CD4-positive, alpha-beta T cell (primary cell): ENCODE data around the gene AKAP12. TPM values are rescaled to one million over a fixed set of nuclear protein-coding genes. Genes with fewer than 3 reads are reported as not detected.

Source experiments
- ATAC-seq: fragments of 200-7000 bp; cut with Tn5 transposase; one replicate; pipeline ENCODE4 v1.10.0; 2022; ENCODE audit warnings: mild to moderate bottlenecking; ENCODE audit not compliant: poor library complexity
- CTCF ChIA-PET: fragments of 350-600 bp; sonication (Branson Sonifier 250); formaldehyde crosslinking; loops from one replicate; lab custom pipeline; 2021; ENCODE audit warnings: antibody characterized with exemption, inconsistent platforms; lab: Charles Lee
- POLR2A ChIA-PET: fragments of 350-600 bp; sonication (Branson Sonifier 250); formaldehyde crosslinking; loops from one replicate; lab custom pipeline; 2021; ENCODE audit warnings: antibody characterized with exemption, inconsistent platforms; lab: Charles Lee
- DNase-seq, 14 experiments: peaks; one replicate each; pipeline ENCODE4 v3.0.0-alpha.2; 2013 to 2020; ENCODE audit warnings: mixed read lengths in 2 of 14
- H3K27ac ChIP-seq, 2 donors: one replicate each; pipeline versions ENCODE4 v1.5.1 to v1.7.0; 2013; ENCODE audit warnings: low read length in 2 of 2, low read depth in 1 of 2, mild to moderate bottlenecking in 1 of 2
- H3K27me3 ChIP-seq, 2 experiments: 1 replicate in 1 of 2; 2 replicates in 1 of 2; pipeline versions ENCODE4 v1.6.1 to v1.7.0; 2013; ENCODE audit warnings: low read length in 2 of 2, control low read depth in 1 of 2, mild to moderate bottlenecking in 1 of 2, moderate library complexity in 1 of 2; ENCODE audit not compliant: insufficient read depth in 2 of 2, control insufficient read depth in 1 of 2
- H3K36me3 ChIP-seq: one replicate; pipeline ENCODE4 v1.6.1; 2013; ENCODE audit warnings: low read length, control low read depth; ENCODE audit not compliant: insufficient read depth
- H3K4me1 ChIP-seq: one replicate; pipeline ENCODE4 v1.6.1; 2013; ENCODE audit warnings: low read length, control low read depth; ENCODE audit not compliant: insufficient read depth
- H3K4me3 ChIP-seq: one replicate; pipeline ENCODE4 v1.5.1; 2013; ENCODE audit warnings: mild to moderate bottlenecking, low read length, moderate library complexity
- H3K9me3 ChIP-seq, 2 experiments: 1 replicate in 1 of 2; 2 replicates in 1 of 2; pipeline versions ENCODE4 v1.6.1 to v1.7.0; 2013; ENCODE audit warnings: low read length in 2 of 2, mild to moderate bottlenecking in 2 of 2, control low read depth in 1 of 2, moderate library complexity in 1 of 2; ENCODE audit not compliant: control insufficient read depth in 1 of 2, insufficient read depth in 1 of 2
- H3K27ac Mint-ChIP-seq: one replicate; pipeline ENCODE4 v1.8.0; 2020; ENCODE audit warnings: mixed read lengths
- H3K27me3 Mint-ChIP-seq: one replicate; pipeline ENCODE4 v1.8.0; 2021; ENCODE audit warnings: mixed read lengths
- H3K36me3 Mint-ChIP-seq: one replicate; pipeline ENCODE4 v1.8.0; 2021; ENCODE audit warnings: low read depth, mixed read lengths
- H3K4me1 Mint-ChIP-seq: one replicate; pipeline ENCODE4 v1.8.0; 2021; ENCODE audit warnings: low read depth, mixed read lengths
- H3K4me3 Mint-ChIP-seq: one replicate; pipeline ENCODE4 v1.8.0; 2020; ENCODE audit warnings: mild to moderate bottlenecking, mixed read lengths
- H3K9me3 Mint-ChIP-seq: one replicate; pipeline ENCODE4 v1.8.0; 2020; ENCODE audit warnings: mixed read lengths
- CTCF ChIP-seq: fragments of 200-600 bp; IDR thresholded peaks from one replicate; pipeline ENCODE4 v1.8.0; 2022; ENCODE audit warnings: antibody characterized with exemption, mild to moderate bottlenecking
- intact Hi-C, 2 experiments: fragments of 100-400 bp; cut with DNase I in 1 of 2; cut with micrococcal nuclease in 1 of 2; formaldehyde crosslinking; loops; one replicate each; pipeline versions ENCODE4 v1.15.1 to v1.9.0; 2023 to 2025; cut with DNase I, micrococcal nuclease
- total RNA-seq, 174 experiments: library from RNA in 2 of 174; stranded (reverse) in 2 of 174; gene quantifications; one replicate each; pipeline ENCODE4 v1.2.3 and lab custom pipeline; 2021 to 2026

The AKAP12 gene
- total RNA-seq, 2 experiments from 2014 or later, result 0.03 to 0.05 TPM

GRCh38 chr6:151303231-151303630, 63.5 kb downstream of the AKAP12 start:
- no peak overlapping the region for H3K4me3 Mint-ChIP-seq

GRCh38 chr6:151306269-151306783, 66.6 kb downstream of the AKAP12 start:
- H3K4me1 Mint-ChIP-seq, result no peaks in the 10 kb centered on the region
- H3K9me3 Mint-ChIP-seq, result no peaks in the 10 kb centered on the region
- no peak overlapping the region for H3K4me3 Mint-ChIP-seq
- DNase-seq, result no peak
- ChIA-PET POLR2A (no interaction called here), CTCF (interaction anchor here (1.2 kb wide), 1 partner anchor 18 kb away, joined by 3 read pairs; no protein-coding TSS in a partner anchor)
- intact Hi-C loops, result no loop called here
- no peak for ATAC-seq
- Histone ChIP-seq H3K27me3 (no peaks in the 10 kb centered on the region), H3K9me3 (no peaks in the 10 kb centered on the region), H3K36me3 (no peaks in the 10 kb centered on the region), H3K27ac (no peak overlapping the region), H3K4me3 (no peak overlapping the region), H3K4me1 (no peaks in the 10 kb centered on the region)
- TF ChIP-seq CTCF, result no peak
- H3K27ac Mint-ChIP-seq, result no peak overlapping the region
- H3K36me3 Mint-ChIP-seq, result no peaks in the 10 kb centered on the region
- peaks cover 9% of the 10 kb centered on the region for H3K27me3 Mint-ChIP-seq

More at GRCh38 chr6:151303231-151303630, 63.5 kb downstream of the AKAP12 start:
- ATAC-seq (no peak), DNase-seq (no peak)
- Histone ChIP-seq H3K4me1 (no peaks in the 10 kb centered on the region), H3K4me3 (no peak overlapping the region), H3K27me3 (no peaks in the 10 kb centered on the region), H3K9me3 (no peaks in the 10 kb centered on the region), H3K36me3 (no peaks in the 10 kb centered on the region), H3K27ac (no peak overlapping the region)
- Mint-ChIP-seq H3K4me1 (no peaks in the 10 kb centered on the region), H3K9me3 (no peaks in the 10 kb centered on the region), H3K27me3 (peaks cover 14% of the 10 kb centered on the region), H3K27ac (no peak overlapping the region), H3K36me3 (no peaks in the 10 kb centered on the region)
- intact Hi-C loops, result no loop called here
- ChIA-PET POLR2A (no interaction called here), CTCF (no interaction called here)
- TF ChIP-seq CTCF, result no peak

GRCh38 chr6:151307501-151307900, 67.7 kb downstream of the AKAP12 start:
- H3K36me3 ChIP-seq, result no peaks in the 10 kb centered on the region
- Mint-ChIP-seq H3K27me3 (peaks cover 7% of the 10 kb centered on the region), H3K4me1 (no peaks in the 10 kb centered on the region), H3K36me3 (no peaks in the 10 kb centered on the region), H3K4me3 (no peak overlapping the region), H3K27ac (no peak overlapping the region), H3K9me3 (no peaks in the 10 kb centered on the region)
- no peaks in the 10 kb centered on the region for H3K9me3 ChIP-seq
- H3K27ac ChIP-seq, result no peak overlapping the region
- no peak for ATAC-seq
- CTCF ChIA-PET, result no interaction called here
- no peaks in the 10 kb centered on the region for H3K27me3 ChIP-seq
- no peaks in the 10 kb centered on the region for H3K4me1 ChIP-seq
- POLR2A ChIA-PET, result no interaction called here
- intact Hi-C loops, result no loop called here
- no peak overlapping the region for H3K4me3 ChIP-seq
- no peak for TF ChIP-seq CTCF
- DNase-seq, result no peak
